Kidney (tissue), 14 donors: ENCODE measurements around the gene TXLNG. TPM values are rescaled to one million over a fixed set of nuclear protein-coding genes. Genes with fewer than 3 reads are reported as not detected.
"Not testable (repeated sequence)": the region's sequence is repeated elsewhere in the genome, so short reads cannot be mapped to it uniquely, and the experiment has no call there.

Source experiments
- DNase-seq, 5 donors: peaks; one replicate each; pipeline ENCODE4 v3.0.0-alpha.2; 2013 to 2020
- FAIRE-seq: peaks from 2 replicates; lab custom pipeline; 2012; peaks lifted over from hg19 to GRCh38; lab: Jason Lieb, UNC
- H3K27ac ChIP-seq, 2 donors: one replicate each; pipeline ENCODE4 v1.7.0; 2013; ENCODE audit warnings: low read depth in 2 of 2, low read length in 2 of 2, inconsistent platforms in 1 of 2
- H3K27me3 ChIP-seq: one replicate; pipeline ENCODE4 v1.7.1; 2013; ENCODE audit warnings: low read length, inconsistent platforms; ENCODE audit not compliant: control insufficient read depth, insufficient read depth
- H3K36me3 ChIP-seq, 3 donors: one replicate each; pipeline versions ENCODE4 v1.7.0 to v1.7.1; 2013; ENCODE audit warnings: low read length in 3 of 3, control low read depth in 1 of 3, inconsistent platforms in 1 of 3; ENCODE audit not compliant: insufficient read depth in 3 of 3, control insufficient read depth in 2 of 3
- H3K4me1 ChIP-seq, 3 donors: one replicate each; pipeline versions ENCODE4 v1.7.0 to v1.7.1; 2013; ENCODE audit warnings: low read length in 3 of 3, inconsistent platforms in 1 of 3, low read depth in 1 of 3; ENCODE audit not compliant: control insufficient read depth in 2 of 3, insufficient read depth in 2 of 3
- H3K4me3 ChIP-seq, 3 donors: one replicate each; pipeline versions ENCODE4 v1.7.0 to v1.8.1; 2013; ENCODE audit warnings: low read length in 3 of 3, control low read depth in 1 of 3, inconsistent platforms in 1 of 3
- H3K9ac ChIP-seq, 3 donors: one replicate each; pipeline versions ENCODE4 v1.7.0 to v1.7.1; 2013; ENCODE audit warnings: low read length in 3 of 3, control low read depth in 1 of 3, inconsistent platforms in 1 of 3
- H3K9me3 ChIP-seq, 3 donors: one replicate each; pipeline versions ENCODE4 v1.7.0 to v1.7.1; 2013; ENCODE audit warnings: low read length in 3 of 3, control low read depth in 1 of 3, inconsistent platforms in 1 of 3; ENCODE audit not compliant: control insufficient read depth in 2 of 3, insufficient read depth in 1 of 3
- CTCF ChIP-seq: IDR thresholded peaks from 3 replicates; pipeline ENCODE4 v1.5.1; 2012; ENCODE audit warnings: mild to moderate bottlenecking, moderate library complexity, borderline replicate concordance; ENCODE audit not compliant: insufficient read depth; ENCODE audit errors: extremely low read depth
- intact Hi-C: fragments of 100-400 bp; cut with DNase I; formaldehyde crosslinking; loops from one replicate; pipeline ENCODE4 v1.11.1; 2022
- polyA plus RNA-seq: library from polyadenylated mRNA; stranded (reverse); fragments of 350-450 nt; fragmentation: Illumina TruSeq; extraction: RNeasy Lipid Tissue Mini Kit (QIAGEN cat#74804); gene quantifications from one replicate; pipeline ENCODE4 v1.2.3, GENCODE V29; 2014; ENCODE audit warnings: low read depth, low replicate concordance; ENCODE audit not compliant: insufficient read depth
- total RNA-seq: library from RNA; stranded (reverse); fragmentation: NEBNext Ultra II Directional; extraction: Animal tissue kit (Norgen Biotek cat#: 25700); gene quantifications from one replicate; pipeline ENCODE4 v1.2.1, GENCODE V29; 2021
- donor health status: control.
- donor health status: control.
- donor health status: control.
- donor health status: control.
- donor health status: control.
- donor health status: DM: yes; HTN: yes; CAD: no.
- donor health status: Normal renal cell carcinoma (clear cell type).

The TXLNG gene
- total and polyA plus RNA-seq, 2 donors from 2014 or later, result 5.9 to 12.3 TPM

DNA sequence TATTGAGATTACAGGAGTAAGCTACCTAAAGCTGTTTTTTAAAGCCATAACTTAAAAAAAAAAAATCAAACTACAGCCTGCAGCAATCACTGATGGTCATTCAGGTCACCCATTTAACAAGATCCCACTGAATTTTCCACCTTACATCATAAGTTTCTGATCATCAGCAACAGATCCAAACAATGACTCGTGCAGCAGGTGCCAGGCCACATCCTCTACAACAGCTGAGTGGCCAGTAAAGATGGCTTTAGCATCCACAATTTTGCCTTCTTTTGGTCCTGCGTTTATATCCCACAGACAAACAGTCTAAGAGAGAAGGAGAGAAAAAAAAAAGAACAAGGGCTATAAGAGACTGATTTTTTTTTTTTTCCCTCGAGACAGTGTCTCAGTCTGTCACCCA, 67.3 kb downstream of the TXLNG start:
- no peak overlapping the region for H3K4me3 ChIP-seq
- no peak for TF ChIP-seq CTCF
- no peak overlapping the region for H3K9ac ChIP-seq
- no peaks in the 10 kb centered on the region for H3K4me1 ChIP-seq
- no peak overlapping the region for H3K27ac ChIP-seq
- intact Hi-C loops, result no loop called here
- peaks cover 21% of the 10 kb centered on the region for H3K27me3 ChIP-seq
- no peak for FAIRE-seq
- no peaks in the 10 kb centered on the region for H3K9me3 ChIP-seq
- peaks cover 3 to 15% (median 3%) of the 10 kb centered on the region in 3 donors for H3K36me3 ChIP-seq
- no peak for DNase-seq

- Histone ChIP-seq H3K9me3 (no peaks in the 10 kb centered on the region), H3K4me3 (no peak overlapping the region), H3K9ac (no peak overlapping the region), H3K27ac (no peak overlapping the region), H3K4me1 (no peaks in the 10 kb centered on the region), H3K27me3 (peaks cover 21% of the 10 kb centered on the region), H3K36me3 (peaks cover 3 to 10% (median 3%) of the 10 kb centered on the region in 3 donors)
- FAIRE-seq (no peak), DNase-seq (no peak)
- TF ChIP-seq CTCF, result no peak
- intact Hi-C loops, result no loop called here
Observed at GRCh38 chrX:16855363-16856075, 69.3 kb downstream of the TXLNG start.

DNA sequence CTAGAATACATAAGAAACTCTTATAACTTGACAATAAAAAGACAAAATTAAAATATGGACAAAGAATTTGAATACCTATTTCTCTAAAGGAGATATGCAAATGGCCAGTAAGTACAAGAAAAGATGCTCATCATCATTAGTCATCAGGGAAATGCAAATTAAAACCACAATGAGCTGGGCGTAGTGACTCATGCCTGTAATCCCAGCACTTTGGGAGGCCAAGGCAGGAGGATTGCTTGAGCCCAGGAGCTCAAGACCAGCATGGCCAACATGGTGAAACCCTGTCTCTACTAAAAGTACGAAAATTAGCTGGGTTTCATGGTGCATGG, 69.8 kb downstream of the TXLNG start:
- H3K27me3 ChIP-seq, result peaks cover 21% of the 10 kb centered on the region
- intact Hi-C loops, result not testable (repeated sequence)

DNA sequence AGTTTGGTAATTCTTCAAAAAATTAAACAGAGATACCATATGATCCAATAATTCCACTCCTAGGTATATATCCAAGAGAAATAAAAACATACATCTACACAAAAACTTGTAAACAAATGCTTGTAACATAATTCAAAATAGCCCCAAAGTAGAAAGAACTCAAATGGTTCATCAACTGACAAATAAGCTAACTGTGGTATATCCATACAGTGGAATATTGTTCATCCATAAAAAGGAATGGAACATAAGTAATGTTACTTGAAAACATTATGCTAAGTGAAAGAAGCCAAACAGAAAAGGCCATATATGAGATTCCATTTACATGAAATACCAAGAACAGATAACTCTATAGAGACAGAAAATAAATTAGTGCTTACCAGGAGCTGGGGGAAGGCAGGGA, 70.5 kb downstream of the TXLNG start:
- DNase-seq, result no peak
- intact Hi-C loops, result no loop called here
- peaks cover 20% of the 10 kb centered on the region for H3K27me3 ChIP-seq
- no peak for TF ChIP-seq CTCF
- no peaks in the 10 kb centered on the region for H3K9me3 ChIP-seq
- no peak overlapping the region for H3K27ac ChIP-seq
- H3K9ac ChIP-seq, result no peak overlapping the region
- H3K4me3 ChIP-seq, result no peak overlapping the region
- no peak for FAIRE-seq
- H3K4me1 ChIP-seq, result no peaks in the 10 kb centered on the region
- peaks cover 3 to 16% (median 3%) of the 10 kb centered on the region in 3 donors for H3K36me3 ChIP-seq

More for the DNA sequence above, 69.8 kb downstream of the TXLNG start:
- not testable (repeated sequence) for H3K27ac ChIP-seq, FAIRE-seq, H3K9me3 ChIP-seq, H3K9ac ChIP-seq, H3K4me1 ChIP-seq, DNase-seq, H3K4me3 ChIP-seq
- peaks cover 3 to 10% (median 3%) of the 10 kb centered on the region in 3 donors for H3K36me3 ChIP-seq
